Measurements from ENCODE around the gene BCOR. TPM values are rescaled to one million over a fixed set of nuclear protein-coding genes. Genes with fewer than 3 reads are reported as not detected.
A peak's percentile ranks its signal among the peaks of the same experiment; 100 is the strongest.

The BCOR gene
- total and polyA plus RNA-seq, 9 of the 15 experiments (the other 6 are each of a cell fraction or from before 2014, with no cell fraction given), result 27.5 to 113 (median 37.6) TPM

GRCh38 chrX:40037367-40037766, 60.4 kb downstream of the BCOR start:
- POLR2A ChIA-PET, result no interaction called here
- H3K79me2 ChIP-seq (ENCODE audit: control insufficient read depth, insufficient read depth, low read length), result no peaks in the 10 kb centered on the region
- no peaks in the 10 kb centered on the region for H3K9me1 ChIP-seq (ENCODE audit: control insufficient read depth, insufficient read depth, low read length)
- H3K9ac ChIP-seq (ENCODE audit: insufficient read depth in 1 of 2, low read depth in 2 of 2, low read length in 2 of 2), result no peak overlapping the region
- ATAC-seq (no peak), DNase-seq (ENCODE audit: extremely low read depth in 1 of 4, low spot score in 3 of 4) (no peak), FAIRE-seq (no peak)
- H3K4me2 ChIP-seq (ENCODE audit: insufficient read depth, low read length), result no peak overlapping the region
- no peaks in the 10 kb centered on the region for H3K36me3 ChIP-seq (ENCODE audit: control insufficient read depth, insufficient read depth, low read length)
- no TSS peak for BruUV-seq (replicated peaks)
- TF ChIP-seq RBM25 (IDR thresholded peaks at IDR 0.05; ENCODE audit: low read depth, low read length, severe bottlenecking), result peak; percentile 55
- peak; percentile 84 for TF ChIP-seq ZNF184 (CRISPR knock-in tag; IDR thresholded peaks at IDR 0.05)
- no peak for TF ChIP-seq NONO (IDR thresholded peaks at IDR 0.05; ENCODE audit: low read depth in 2 of 2, low read length in 1 of 2)
- TF ChIP-seq NFYB (IDR thresholded peaks at IDR 0.05; ENCODE audit: extremely low read depth, insufficient read length), result no peak
- no peaks in the 10 kb centered on the region for H4K20me1 ChIP-seq (replicated peaks; ENCODE audit: control insufficient read depth, insufficient read depth, low read length)
- no peak overlapping the region for H3K4me3 ChIP-seq
- no peaks in the 10 kb centered on the region for H3K9me3 ChIP-seq (replicated peaks; ENCODE audit: control insufficient read depth, insufficient read depth, low read depth, low read length)
- no peak overlapping the region for H3K27ac ChIP-seq (ENCODE audit: extremely low read depth, low read depth, low read length)
- H3K4me1 ChIP-seq (replicated peaks in 1 of 2; ENCODE audit: control insufficient read depth in 2 of 2, insufficient read depth in 2 of 2, low read length in 2 of 2), result no peaks in the 10 kb centered on the region; a peak in 2 of 5 replicates
- intact Hi-C loops (cut with micrococcal nuclease), result no loop called here
- CTCF ChIA-PET (ENCODE audit: low intra/inter-chr PET ratio), result no interaction called here
- in situ Hi-C loops (cut with MboI), result no loop called here
- H2AFZ ChIP-seq (ENCODE audit: low read depth, low read length), result no peak overlapping the region
- no peaks in the 10 kb centered on the region for H3K27me3 ChIP-seq (ENCODE audit: control insufficient read depth in 2 of 2, insufficient read depth in 2 of 2, low read length in 2 of 2)

- Histone ChIP-seq H3K27me3 (ENCODE audit: control insufficient read depth in 2 of 2, insufficient read depth in 2 of 2, low read length in 2 of 2) (no peaks in the 10 kb centered on the region), H4K20me1 (replicated peaks; ENCODE audit: control insufficient read depth, insufficient read depth, low read length) (no peaks in the 10 kb centered on the region), H3K9ac (ENCODE audit: insufficient read depth in 1 of 2, low read depth in 2 of 2, low read length in 2 of 2) (no peak overlapping the region; a peak in 1 of 4 replicates), H3K9me1 (ENCODE audit: control insufficient read depth, insufficient read depth, low read length) (no peaks in the 10 kb centered on the region), H3K36me3 (ENCODE audit: control insufficient read depth, insufficient read depth, low read length) (no peaks in the 10 kb centered on the region), H3K79me2 (ENCODE audit: control insufficient read depth, insufficient read depth, low read length) (no peaks in the 10 kb centered on the region), H3K9me3 (replicated peaks; ENCODE audit: control insufficient read depth, insufficient read depth, low read depth, low read length) (no peaks in the 10 kb centered on the region), H3K4me3 (no peak overlapping the region), H2AFZ (ENCODE audit: low read depth, low read length) (0 out of 2 replicates have a peak overlapping the region, but pooled peaks have one; percentile 30), H3K4me2 (ENCODE audit: insufficient read depth, low read length) (no peak overlapping the region), H3K4me1 (replicated peaks in 1 of 2; ENCODE audit: control insufficient read depth in 2 of 2, insufficient read depth in 2 of 2, low read length in 2 of 2) (no peaks in the 10 kb centered on the region; a peak in 2 of 5 replicates), H3K27ac (ENCODE audit: extremely low read depth, low read depth, low read length) (no peak overlapping the region)
- POLR2A ChIA-PET, result interaction anchor here (0.6 to 0.9 kb wide), 2 partner anchors 10 to 390 kb away, joined by 3 read pairs; no protein-coding TSS in a partner anchor
- CTCF ChIA-PET (ENCODE audit: low intra/inter-chr PET ratio), result no interaction called here
- WGBS (ENCODE audit: insufficient coverage, low coverage, missing lambda C conversion rate), result 43% methylated on average over 5 of the region's 5 CpGs
- in situ Hi-C loops (cut with MboI), result no loop called here
- no peak for FAIRE-seq
- intact Hi-C loops (cut with micrococcal nuclease), result no loop called here
- no TSS peak for BruUV-seq (replicated peaks)
- no peak for DNase-seq (ENCODE audit: extremely low read depth in 1 of 4, low spot score in 3 of 4)
- ATAC-seq, result no peak
- TF ChIP-seq BRF2 (IDR thresholded peaks at IDR 0.05; ENCODE audit: borderline replicate concordance, insufficient read depth, insufficient read length), result no peak
- TF ChIP-seq NEUROD1 (IDR thresholded peaks at IDR 0.05; ENCODE audit: borderline replicate concordance, low read depth, low read length, partially characterized antibody), result no peak
- no peak for TF ChIP-seq SMAD2 (IDR thresholded peaks at IDR 0.05; ENCODE audit: low read depth, low read length)
- TF ChIP-seq FUS (optimal IDR thresholded peaks at IDR 0.05; ENCODE audit: low read depth, low read length), result no peak
- TF ChIP-seq TGIF2 (CRISPR knock-in tag; IDR thresholded peaks at IDR 0.05), result no peak
- no peak for TF ChIP-seq ERF (CRISPR knock-in tag; IDR thresholded peaks at IDR 0.05)
- TF ChIP-seq JUND (IDR thresholded peaks at IDR 0.05; ENCODE audit: borderline replicate concordance, low read depth, low read length), result no peak
- no peak for TF ChIP-seq JUND (tag; IDR thresholded peaks at IDR 0.05; ENCODE audit: borderline replicate concordance, low read depth, low read length)
- TF ChIP-seq PURB (CRISPR knock-in tag; IDR thresholded peaks at IDR 0.05; ENCODE audit: low read depth), result no peak
- no peak for TF ChIP-seq ZNF12 (CRISPR knock-in tag; IDR thresholded peaks at IDR 0.05)
- no peak for TF ChIP-seq FOXM1 (IDR thresholded peaks at IDR 0.05; ENCODE audit: low read depth)
- no peak for TF ChIP-seq FOXM1 (CRISPR knock-in tag; IDR thresholded peaks at IDR 0.05; ENCODE audit: low read depth)
- no peak for TF ChIP-seq LARP7 (IDR thresholded peaks at IDR 0.05)
- TF ChIP-seq MAZ (CRISPR knock-in tag; conservative IDR thresholded peaks at IDR 0.05 in 1 of 2, IDR thresholded peaks at IDR 0.05 in 1 of 2), result no peak
Observed at GRCh38 chrX:40035726-40036125, 62.0 kb downstream of the BCOR start.
